Osteocyte (in vitro differentiated cells): ENCODE data around the gene CSF2RB. TPM values are rescaled to one million over a fixed set of nuclear protein-coding genes. Genes with fewer than 3 reads are reported as not detected.

Source experiments
- DNase-seq: peaks from one replicate; pipeline ENCODE4 v3.0.0; 2021; ENCODE audit warnings: mixed read lengths; ENCODE audit not compliant: unreplicated experiment; ENCODE audit errors: extremely low spot score
- H3K27ac Mint-ChIP-seq: one replicate; pipeline ENCODE4 v1.8.0; 2021; ENCODE audit warnings: mild to moderate bottlenecking, mixed read lengths; ENCODE audit not compliant: unreplicated experiment
- H3K27me3 Mint-ChIP-seq: one replicate; pipeline ENCODE4 v1.8.0; 2021; ENCODE audit warnings: mixed read lengths; ENCODE audit not compliant: unreplicated experiment
- H3K36me3 Mint-ChIP-seq: one replicate; pipeline ENCODE4 v1.8.0; 2021; ENCODE audit warnings: mixed read lengths; ENCODE audit not compliant: unreplicated experiment
- H3K4me1 Mint-ChIP-seq: one replicate; pipeline ENCODE4 v1.8.0; 2021; ENCODE audit warnings: mixed read lengths; ENCODE audit not compliant: unreplicated experiment
- H3K4me3 Mint-ChIP-seq: one replicate; pipeline ENCODE4 v1.8.0; 2021; ENCODE audit warnings: mild to moderate bottlenecking, moderate library complexity, mixed read lengths; ENCODE audit not compliant: unreplicated experiment
- H3K9me3 Mint-ChIP-seq: one replicate; pipeline ENCODE4 v1.8.0; 2021; ENCODE audit warnings: mixed read lengths; ENCODE audit not compliant: unreplicated experiment
- total RNA-seq: library from RNA; stranded (reverse); gene quantifications from 2 replicates; pipeline ENCODE4 v1.2.1, GENCODE V29; 2021
- TF ChIP-seq, protein P1 (sequence below): fragments of 200-600 bp; sonication (generic); IDR thresholded peaks from 2 replicates; pipeline ENCODE4 v1.5.0; 2021; ENCODE audit warnings: antibody characterized with exemption, mild to moderate bottlenecking, moderate library complexity

Gene CSF2RB
- total RNA-seq, 1 donor from 2014 or later, result not detected

DNA sequence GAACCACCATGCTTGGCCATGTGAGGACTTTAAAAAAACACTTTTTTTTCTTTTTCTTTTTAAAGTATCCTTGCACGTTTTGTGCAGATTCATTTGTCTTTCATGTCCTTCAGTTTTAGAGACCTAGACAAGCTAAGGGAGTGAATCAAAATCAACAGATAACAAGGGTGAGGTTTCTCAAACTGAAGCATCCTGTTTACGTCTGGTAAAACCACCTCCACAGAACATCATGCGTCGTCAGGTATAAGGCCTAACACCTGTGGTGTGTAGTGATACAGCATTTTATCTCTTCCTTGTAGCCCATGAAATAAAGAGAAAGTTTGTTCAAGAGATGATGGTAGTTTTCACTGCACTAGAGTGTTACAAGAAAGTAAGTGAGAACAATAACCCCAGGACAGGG, 26.3 kb upstream of the CSF2RB start:
- no peak overlapping the region for H3K4me3 Mint-ChIP-seq
- no peak for DNase-seq
- peaks cover 9% of the 10 kb centered on the region for H3K9me3 Mint-ChIP-seq
- H3K27ac Mint-ChIP-seq, result no peak overlapping the region
- peaks cover 22% of the 10 kb centered on the region for H3K27me3 Mint-ChIP-seq
- TF ChIP-seq, protein P1, sequence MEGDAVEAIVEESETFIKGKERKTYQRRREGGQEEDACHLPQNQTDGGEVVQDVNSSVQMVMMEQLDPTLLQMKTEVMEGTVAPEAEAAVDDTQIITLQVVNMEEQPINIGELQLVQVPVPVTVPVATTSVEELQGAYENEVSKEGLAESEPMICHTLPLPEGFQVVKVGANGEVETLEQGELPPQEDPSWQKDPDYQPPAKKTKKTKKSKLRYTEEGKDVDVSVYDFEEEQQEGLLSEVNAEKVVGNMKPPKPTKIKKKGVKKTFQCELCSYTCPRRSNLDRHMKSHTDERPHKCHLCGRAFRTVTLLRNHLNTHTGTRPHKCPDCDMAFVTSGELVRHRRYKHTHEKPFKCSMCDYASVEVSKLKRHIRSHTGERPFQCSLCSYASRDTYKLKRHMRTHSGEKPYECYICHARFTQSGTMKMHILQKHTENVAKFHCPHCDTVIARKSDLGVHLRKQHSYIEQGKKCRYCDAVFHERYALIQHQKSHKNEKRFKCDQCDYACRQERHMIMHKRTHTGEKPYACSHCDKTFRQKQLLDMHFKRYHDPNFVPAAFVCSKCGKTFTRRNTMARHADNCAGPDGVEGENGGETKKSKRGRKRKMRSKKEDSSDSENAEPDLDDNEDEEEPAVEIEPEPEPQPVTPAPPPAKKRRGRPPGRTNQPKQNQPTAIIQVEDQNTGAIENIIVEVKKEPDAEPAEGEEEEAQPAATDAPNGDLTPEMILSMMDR, result no peak
- no peaks in the 10 kb centered on the region for H3K4me1 Mint-ChIP-seq
- no peaks in the 10 kb centered on the region for H3K36me3 Mint-ChIP-seq

DNA sequence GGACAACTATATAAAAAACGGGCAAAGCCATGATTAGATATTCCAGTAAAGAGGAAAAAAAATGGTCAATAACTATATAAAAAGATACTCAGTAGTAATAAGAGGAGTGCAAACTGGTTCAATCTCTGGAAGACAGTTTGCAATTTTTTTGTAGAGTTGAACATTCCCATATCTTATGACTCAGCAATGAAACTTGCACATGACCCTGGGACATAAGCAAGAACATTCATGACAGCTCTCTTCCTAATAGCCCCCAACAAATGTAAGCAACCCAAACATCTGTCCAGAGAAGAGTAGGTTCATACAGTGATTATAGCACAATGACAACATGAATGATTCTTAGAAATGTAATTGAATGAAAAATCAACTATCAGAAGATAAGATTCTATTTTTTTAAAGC, 21.8 kb upstream of the CSF2RB start:
- Mint-ChIP-seq H3K4me3 (no peak overlapping the region), H3K36me3 (no peaks in the 10 kb centered on the region), H3K9me3 (peaks cover 10% of the 10 kb centered on the region), H3K27me3 (peaks cover 39% of the 10 kb centered on the region), H3K27ac (no peak overlapping the region), H3K4me1 (no peaks in the 10 kb centered on the region)
- TF ChIP-seq, protein P1, result no peak
- DNase-seq, result no peak

DNA sequence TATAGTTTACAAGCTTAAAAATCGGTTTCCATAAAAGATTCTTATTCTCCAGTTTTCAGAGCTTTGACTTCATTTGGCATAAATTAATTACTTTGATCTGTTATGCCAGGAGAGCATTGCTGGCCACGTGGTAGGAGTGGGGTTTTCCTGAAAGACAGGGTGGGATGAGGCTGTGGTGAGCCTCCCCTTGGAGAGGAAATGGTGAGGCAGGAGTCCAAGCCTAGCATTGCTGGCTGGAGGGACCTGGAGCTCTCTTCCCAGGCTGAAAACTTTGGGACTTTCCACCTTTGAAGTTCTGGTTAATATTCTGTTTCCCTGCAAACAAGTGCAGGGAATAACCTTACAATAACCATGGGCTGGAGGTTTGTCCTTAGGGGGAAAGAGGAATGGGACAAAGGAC, 21.1 kb upstream of the CSF2RB start:
- H3K36me3 Mint-ChIP-seq, result no peaks in the 10 kb centered on the region
- no peak overlapping the region for H3K4me3 Mint-ChIP-seq
- peaks cover 10% of the 10 kb centered on the region for H3K9me3 Mint-ChIP-seq
- no peaks in the 10 kb centered on the region for H3K4me1 Mint-ChIP-seq
- TF ChIP-seq, protein P1, result no peak
- peaks cover 45% of the 10 kb centered on the region for H3K27me3 Mint-ChIP-seq
- H3K27ac Mint-ChIP-seq, result no peak overlapping the region
- DNase-seq, result no peak

DNA sequence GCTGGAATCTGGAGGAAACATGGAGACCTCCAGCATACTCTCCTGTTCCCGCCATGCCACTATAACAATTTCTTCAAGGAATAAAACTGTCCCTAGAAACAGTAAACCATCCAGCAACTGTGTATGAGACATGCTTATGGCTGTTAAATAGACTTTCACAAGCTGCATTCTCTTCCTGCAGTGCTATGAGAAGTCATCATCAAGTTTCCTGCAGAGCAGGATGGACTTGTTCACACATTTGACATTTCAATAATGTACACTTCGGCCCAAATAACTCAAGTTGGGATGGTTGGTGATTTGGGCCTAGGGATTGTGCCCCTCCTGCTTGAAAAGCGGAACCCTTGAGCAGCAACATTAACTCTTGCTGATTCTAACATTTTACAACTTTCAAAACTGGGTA, 20.2 kb upstream of the CSF2RB start:
- H3K27me3 Mint-ChIP-seq, result peaks cover 43% of the 10 kb centered on the region
- no peak overlapping the region for H3K27ac Mint-ChIP-seq
- H3K9me3 Mint-ChIP-seq, result peaks cover 13% of the 10 kb centered on the region
- no peak for DNase-seq
- H3K36me3 Mint-ChIP-seq, result no peaks in the 10 kb centered on the region
- no peaks in the 10 kb centered on the region for H3K4me1 Mint-ChIP-seq
- TF ChIP-seq, protein P1, result no peak
- H3K4me3 Mint-ChIP-seq, result no peak overlapping the region

DNA sequence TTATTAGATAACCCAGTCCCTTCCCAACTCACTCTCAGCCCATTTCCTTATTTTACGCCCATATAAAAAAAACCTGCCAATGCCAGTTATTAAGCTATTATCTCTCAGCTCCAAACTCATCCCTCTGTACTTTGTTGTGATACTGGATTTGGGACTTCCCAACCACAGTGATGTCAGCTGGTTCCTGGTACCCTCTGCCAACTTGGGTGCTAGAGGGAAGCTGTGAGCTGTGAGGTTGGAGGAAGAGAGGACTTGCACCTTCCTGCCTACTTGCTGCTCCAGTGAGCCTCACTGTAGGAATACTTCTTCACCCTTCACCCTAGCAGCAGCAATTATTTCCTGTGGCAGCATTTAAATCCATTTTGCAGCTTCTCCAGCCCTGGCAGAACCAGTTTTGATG, 19.2 kb upstream of the CSF2RB start:
- TF ChIP-seq, protein P1, result no peak
- H3K27ac Mint-ChIP-seq, result no peak overlapping the region
- H3K36me3 Mint-ChIP-seq, result no peaks in the 10 kb centered on the region
- H3K4me1 Mint-ChIP-seq, result no peaks in the 10 kb centered on the region
- H3K9me3 Mint-ChIP-seq, result peaks cover 13% of the 10 kb centered on the region
- no peak for DNase-seq
- no peak overlapping the region for H3K4me3 Mint-ChIP-seq
- peaks cover 52% of the 10 kb centered on the region for H3K27me3 Mint-ChIP-seq
